Osteoblast (primary cell): ENCODE measurements around the gene ACACA. TPM values are rescaled to one million over a fixed set of nuclear protein-coding genes. Genes with fewer than 3 reads are reported as not detected.

Experiments
- DNase-seq: peaks from one replicate; pipeline ENCODE4 v3.0.0; 2011; ENCODE audit warnings: low spot score, mixed read lengths; ENCODE audit not compliant: insufficient read length; ENCODE audit errors: missing footprints
- H2AFZ ChIP-seq: 2 replicates; pipeline ENCODE4 v1.6.0; 2011; ENCODE audit warnings: mild to moderate bottlenecking, low read length
- H3K27ac ChIP-seq: 2 replicates; pipeline ENCODE4 v1.5.1; 2011; ENCODE audit warnings: mild to moderate bottlenecking, low read depth, low read length, moderate library complexity
- H3K27me3 ChIP-seq: 2 replicates; pipeline ENCODE4 v1.6.0; 2012; ENCODE audit warnings: mild to moderate bottlenecking, control low read depth, inconsistent platforms, low read length, moderate library complexity; ENCODE audit not compliant: insufficient read depth
- H3K36me3 ChIP-seq: 2 replicates; pipeline ENCODE4 v1.5.1; 2011; ENCODE audit warnings: mild to moderate bottlenecking, low read length, control low read depth, moderate library complexity; ENCODE audit not compliant: insufficient read depth
- H3K4me1 ChIP-seq: 2 replicates; pipeline ENCODE4 v1.5.1; 2011; ENCODE audit warnings: mild to moderate bottlenecking, low read length, control low read depth, moderate library complexity; ENCODE audit not compliant: insufficient read depth
- H3K4me2 ChIP-seq: 2 replicates; pipeline ENCODE4 v1.6.0; 2011; ENCODE audit warnings: mild to moderate bottlenecking, low read length; ENCODE audit not compliant: insufficient read depth
- H3K4me3 ChIP-seq: fragments of 200-600 bp; sonication (generic); 3 replicates; pipeline ENCODE4 v1.5.1; 2012; ENCODE audit warnings: mild to moderate bottlenecking, low read length, inconsistent platforms; ENCODE audit not compliant: insufficient read depth
- H3K79me2 ChIP-seq: 2 replicates; pipeline ENCODE4 v1.6.0; 2012; ENCODE audit warnings: mild to moderate bottlenecking, low read length, control low read depth, inconsistent platforms; ENCODE audit not compliant: insufficient read depth
- H3K9me3 ChIP-seq: 2 replicates; pipeline ENCODE4 v1.5.1; 2011; ENCODE audit warnings: low read depth, low read length, control low read depth
- H4K20me1 ChIP-seq: 2 replicates; pipeline ENCODE4 v1.6.0; 2012; ENCODE audit warnings: mild to moderate bottlenecking, low read length, control low read depth; ENCODE audit not compliant: insufficient read depth
- CTCF ChIP-seq: IDR thresholded peaks from 2 replicates; pipeline ENCODE4 v1.5.1; 2011; ENCODE audit warnings: mild to moderate bottlenecking, low read depth, low read length, moderate library complexity; ENCODE audit errors: extremely low read depth
- total RNA-seq: library from RNA; depleted of rRNA; stranded (reverse); fragments of >200 nt; gene quantifications from 2 replicates; pipeline ENCODE4 v1.2.3, GENCODE V29; 2012

The ACACA gene
- total RNA-seq, 1 donor, result 78.9 TPM

GRCh38 chr17:37284191-37284590, 122.4 kb downstream of the ACACA start:
- Histone ChIP-seq H3K27me3 (no peaks in the 10 kb centered on the region), H3K4me1 (peaks cover 16% of the 10 kb centered on the region), H3K36me3 (peaks cover 14% of the 10 kb centered on the region), H3K79me2 (no peaks in the 10 kb centered on the region), H2AFZ (no peak overlapping the region), H4K20me1 (peaks cover 6% of the 10 kb centered on the region), H3K4me3 (no peak overlapping the region), H3K27ac (no peak overlapping the region), H3K4me2 (no peak overlapping the region), H3K9me3 (no peaks in the 10 kb centered on the region)
- no peak for DNase-seq
- TF ChIP-seq CTCF, result no peak

- Histone ChIP-seq H3K4me3 (no peak overlapping the region), H3K27me3 (no peaks in the 10 kb centered on the region), H3K79me2 (no peaks in the 10 kb centered on the region), H4K20me1 (peaks cover 6% of the 10 kb centered on the region), H3K36me3 (peaks cover 14% of the 10 kb centered on the region), H3K27ac (no peak overlapping the region), H2AFZ (no peak overlapping the region), H3K4me2 (no peak overlapping the region), H3K9me3 (no peaks in the 10 kb centered on the region), H3K4me1 (peaks cover 16% of the 10 kb centered on the region)
- peak; percentile 56 for DNase-seq
- TF ChIP-seq CTCF, result no peak
These were observed 123.1 kb downstream of the ACACA start for GRCh38 chr17:37283414-37283961.

GRCh38 chr17:37280841-37281240, 125.8 kb downstream of the ACACA start:
- Histone ChIP-seq H3K4me2 (no peak overlapping the region), H3K4me1 (peaks cover 16% of the 10 kb centered on the region), H3K27me3 (no peaks in the 10 kb centered on the region), H3K27ac (peak overlapping the region; percentile 26), H3K4me3 (no peak overlapping the region), H2AFZ (no peak overlapping the region), H3K36me3 (peaks cover 20% of the 10 kb centered on the region), H3K9me3 (no peaks in the 10 kb centered on the region), H3K79me2 (no peaks in the 10 kb centered on the region), H4K20me1 (peaks cover 6% of the 10 kb centered on the region)
- DNase-seq, result no peak
- no peak for TF ChIP-seq CTCF

- no peak overlapping the region for H3K4me3 ChIP-seq
- H3K36me3 ChIP-seq, result peaks cover 31% of the 10 kb centered on the region
- peaks cover 4% of the 10 kb centered on the region for H4K20me1 ChIP-seq
- peaks cover 9% of the 10 kb centered on the region for H3K4me1 ChIP-seq
- H3K27ac ChIP-seq, result no peak overlapping the region
- H3K79me2 ChIP-seq, result no peaks in the 10 kb centered on the region
- TF ChIP-seq CTCF, result no peak
- no peak overlapping the region for H2AFZ ChIP-seq
- H3K9me3 ChIP-seq, result no peaks in the 10 kb centered on the region
- H3K4me2 ChIP-seq, result no peak overlapping the region
- no peaks in the 10 kb centered on the region for H3K27me3 ChIP-seq
- DNase-seq, result no peak
These were observed 128.3 kb downstream of the ACACA start for GRCh38 chr17:37278247-37278894.
